Loucy (cell line): ENCODE results near the gene MBD4.

ENCODE experiments used
- EZH2phosphoT487 ChIP-seq: fragments of 200-600 bp; IDR thresholded peaks from 2 replicates; pipeline ENCODE4 v1.6.1; 2018; ENCODE audit warnings: antibody characterized with exemption, mild to moderate bottlenecking, moderate library complexity, borderline replicate concordance
- TF ChIP-seq, protein P1 (sequence below): fragments of 200-600 bp; sonication (generic); conservative IDR thresholded peaks from 2 replicates; pipeline ENCODE4 v1.5.1; 2014; ENCODE audit warnings: mild to moderate bottlenecking, antibody characterized with exemption, low read length

DNA sequence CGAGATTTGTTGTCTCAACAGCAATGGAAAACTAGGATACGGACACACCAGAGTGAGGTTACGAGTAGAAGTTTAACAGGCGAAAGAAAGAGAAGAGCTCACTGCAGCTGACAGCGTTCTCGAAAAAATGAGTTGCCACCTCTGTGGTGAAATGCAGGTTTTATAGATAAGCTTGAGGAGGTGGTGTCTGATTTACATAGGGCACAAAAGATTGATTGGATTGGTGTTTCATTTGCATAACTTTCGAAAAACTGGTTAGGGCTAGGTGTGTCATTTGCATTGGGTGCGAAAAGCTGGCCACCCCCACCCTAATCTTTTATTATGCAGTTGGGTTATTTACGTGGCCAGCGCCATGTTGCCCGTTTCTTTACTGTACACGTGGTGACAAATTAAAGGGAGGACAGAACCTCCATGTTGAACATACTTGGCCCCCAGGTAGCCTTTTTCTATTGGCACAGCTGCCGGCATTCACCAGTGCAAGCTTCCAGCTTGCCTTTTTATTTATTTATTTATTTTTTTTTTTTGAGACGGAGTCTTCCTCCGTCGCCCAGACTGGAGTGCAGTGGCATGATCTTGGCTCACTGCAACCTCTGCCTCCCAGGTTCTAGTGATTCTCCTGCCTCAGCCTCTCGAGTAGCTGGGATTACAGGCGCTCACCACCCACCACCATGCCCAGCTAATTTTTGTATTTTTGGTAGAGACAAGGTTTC is 8.6 kb upstream of the MBD4 start:
- TF ChIP-seq, protein P1, sequence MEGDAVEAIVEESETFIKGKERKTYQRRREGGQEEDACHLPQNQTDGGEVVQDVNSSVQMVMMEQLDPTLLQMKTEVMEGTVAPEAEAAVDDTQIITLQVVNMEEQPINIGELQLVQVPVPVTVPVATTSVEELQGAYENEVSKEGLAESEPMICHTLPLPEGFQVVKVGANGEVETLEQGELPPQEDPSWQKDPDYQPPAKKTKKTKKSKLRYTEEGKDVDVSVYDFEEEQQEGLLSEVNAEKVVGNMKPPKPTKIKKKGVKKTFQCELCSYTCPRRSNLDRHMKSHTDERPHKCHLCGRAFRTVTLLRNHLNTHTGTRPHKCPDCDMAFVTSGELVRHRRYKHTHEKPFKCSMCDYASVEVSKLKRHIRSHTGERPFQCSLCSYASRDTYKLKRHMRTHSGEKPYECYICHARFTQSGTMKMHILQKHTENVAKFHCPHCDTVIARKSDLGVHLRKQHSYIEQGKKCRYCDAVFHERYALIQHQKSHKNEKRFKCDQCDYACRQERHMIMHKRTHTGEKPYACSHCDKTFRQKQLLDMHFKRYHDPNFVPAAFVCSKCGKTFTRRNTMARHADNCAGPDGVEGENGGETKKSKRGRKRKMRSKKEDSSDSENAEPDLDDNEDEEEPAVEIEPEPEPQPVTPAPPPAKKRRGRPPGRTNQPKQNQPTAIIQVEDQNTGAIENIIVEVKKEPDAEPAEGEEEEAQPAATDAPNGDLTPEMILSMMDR, result no peak
- TF ChIP-seq EZH2phosphoT487, result no peak
